H9 (cell line): ENCODE results near the gene TGFBI. TPM values are rescaled to one million over a fixed set of nuclear protein-coding genes. Genes with fewer than 3 reads are reported as not detected.
A peak's percentile ranks its signal among the peaks of the same experiment; 100 is the strongest.

Source experiments
- DNase-seq: peaks from one replicate; pipeline ENCODE4 v3.0.0-alpha.2; 2017
- H2AFZ ChIP-seq: one replicate; pipeline ENCODE4 v1.6.1; 2013; ENCODE audit warnings: mild to moderate bottlenecking, low read length, control low read depth, moderate library complexity
- H2AK5ac ChIP-seq: 2 replicates; pipeline ENCODE4 v1.6.1; 2013; ENCODE audit warnings: low read length, control low read depth, mixed read lengths; ENCODE audit not compliant: insufficient read length
- H2BK120ac ChIP-seq: one replicate; pipeline ENCODE4 v1.6.1; 2013; ENCODE audit warnings: low read depth, mild to moderate bottlenecking, low read length, control low read depth, inconsistent platforms; ENCODE audit not compliant: poor library complexity, severe bottlenecking
- H2BK12ac ChIP-seq: 2 replicates; pipeline ENCODE4 v1.6.1; 2013; ENCODE audit warnings: low read length, control low read depth, mixed read lengths, low read depth; ENCODE audit not compliant: insufficient read length
- H2BK15ac ChIP-seq: 2 replicates; pipeline ENCODE4 v1.6.1; 2013; ENCODE audit warnings: low read depth, low read length, control low read depth
- H2BK20ac ChIP-seq: one replicate; pipeline ENCODE4 v1.6.1; 2013; ENCODE audit warnings: low read depth, mild to moderate bottlenecking, low read length, control low read depth, inconsistent platforms; ENCODE audit not compliant: poor library complexity, severe bottlenecking
- H2BK5ac ChIP-seq: 2 replicates; pipeline ENCODE4 v1.6.1; 2013; ENCODE audit warnings: low read length, control low read depth, mixed read lengths; ENCODE audit not compliant: insufficient read length
- H3K14ac ChIP-seq: 2 replicates; pipeline ENCODE4 v1.6.1; 2013; ENCODE audit warnings: low read length, control low read depth; ENCODE audit not compliant: insufficient read depth
- H3K18ac ChIP-seq: 2 replicates; pipeline ENCODE4 v1.6.1; 2013; ENCODE audit warnings: low read depth, mild to moderate bottlenecking, mixed read lengths, low read length, control low read depth; ENCODE audit not compliant: insufficient read length
- H3K23ac ChIP-seq: 2 replicates; pipeline ENCODE4 v1.6.1; 2013; ENCODE audit warnings: low read length, control low read depth, mixed read lengths, low read depth; ENCODE audit not compliant: insufficient read length
- H3K23me2 ChIP-seq: 2 replicates; pipeline ENCODE4 v1.6.1; 2013; ENCODE audit warnings: low read depth, mild to moderate bottlenecking, mixed read lengths, low read length, control low read depth; ENCODE audit not compliant: insufficient read length, poor library complexity, severe bottlenecking
- H3K27ac ChIP-seq: 2 replicates; pipeline ENCODE4 v1.5.1; 2013; ENCODE audit warnings: low read length, control low read depth, mixed read lengths, low read depth; ENCODE audit not compliant: insufficient read length
- H3K27me3 ChIP-seq: 2 replicates; pipeline ENCODE4 v1.6.1; 2013; ENCODE audit warnings: low read length, control low read depth, inconsistent platforms; ENCODE audit not compliant: insufficient read depth
- H3K4ac ChIP-seq: 2 replicates; pipeline ENCODE4 v1.6.1; 2013; ENCODE audit warnings: low read depth, mild to moderate bottlenecking, control low read depth, inconsistent platforms, low read length, moderate library complexity
- H3K4me1 ChIP-seq: 2 replicates; pipeline ENCODE4 v1.6.1; 2013; ENCODE audit warnings: low read length, control low read depth, inconsistent platforms; ENCODE audit not compliant: insufficient read depth
- H3K4me2 ChIP-seq: 2 replicates; pipeline ENCODE4 v1.6.1; 2013; ENCODE audit warnings: low read length, control low read depth, mixed read lengths; ENCODE audit not compliant: insufficient read length, insufficient read depth
- H3K56ac ChIP-seq: 2 replicates; pipeline ENCODE4 v1.6.1; 2013; ENCODE audit warnings: low read depth, mild to moderate bottlenecking, mixed read lengths, low read length, control low read depth; ENCODE audit not compliant: insufficient read length
- H3K79me1 ChIP-seq: 2 replicates; pipeline ENCODE4 v1.6.1; 2013; ENCODE audit warnings: low read depth, mild to moderate bottlenecking, moderate library complexity, low read length, control low read depth, inconsistent platforms; ENCODE audit not compliant: insufficient read depth, poor library complexity, severe bottlenecking
- H3K79me2 ChIP-seq: 2 replicates; pipeline ENCODE4 v1.6.1; 2013; ENCODE audit warnings: low read length, control low read depth, inconsistent platforms; ENCODE audit not compliant: insufficient read depth
- H3K9ac ChIP-seq: 2 replicates; pipeline ENCODE4 v1.6.1; 2013; ENCODE audit warnings: low read length, control low read depth, mixed read lengths; ENCODE audit not compliant: insufficient read length; ENCODE audit errors: extremely low read depth
- H3K9me3 ChIP-seq: one replicate; pipeline ENCODE4 v1.6.1; 2013; ENCODE audit warnings: low read depth, low read length, inconsistent platforms; ENCODE audit not compliant: control insufficient read depth
- H3T11ph ChIP-seq: one replicate; pipeline ENCODE4 v1.6.1; 2013; ENCODE audit warnings: mild to moderate bottlenecking, low read length, control low read depth, inconsistent platforms
- H4K20me1 ChIP-seq: one replicate; pipeline ENCODE4 v1.6.1; 2013; ENCODE audit not compliant: control insufficient read depth, insufficient read length, insufficient read depth
- H4K5ac ChIP-seq: 2 replicates; pipeline ENCODE4 v1.6.1; 2013; ENCODE audit warnings: low read depth, mild to moderate bottlenecking, mixed read lengths, low read length, control low read depth; ENCODE audit not compliant: insufficient read length
- H4K8ac ChIP-seq: replicated peaks from 2 replicates; pipeline ENCODE4 v1.6.1; 2013; ENCODE audit warnings: low read length, control low read depth, mixed read lengths, low read depth; ENCODE audit not compliant: insufficient read length
- H4K91ac ChIP-seq: 2 replicates; pipeline ENCODE4 v1.6.1; 2013; ENCODE audit warnings: low read depth, mild to moderate bottlenecking, moderate library complexity, mixed read lengths, low read length, control low read depth; ENCODE audit not compliant: insufficient read length
- H3K27ac Mint-ChIP-seq, 3 experiments: 2 replicates in 2 of 3; 3 replicates in 1 of 3; pipeline ENCODE4 v1.8.0; 2020 to 2021; ENCODE audit warnings: mixed read lengths in 3 of 3, mild to moderate bottlenecking in 1 of 3, moderate library complexity in 1 of 3
- H3K27me3 Mint-ChIP-seq: 2 replicates; pipeline ENCODE4 v1.8.0; 2021; ENCODE audit warnings: low read depth, mild to moderate bottlenecking, moderate library complexity, mixed read lengths
- H3K36me3 Mint-ChIP-seq, 3 experiments: 2 replicates in 2 of 3; 3 replicates in 1 of 3; pipeline ENCODE4 v1.8.0; 2020 to 2021; ENCODE audit warnings: low read depth in 3 of 3, mixed read lengths in 3 of 3; ENCODE audit not compliant: insufficient read depth in 1 of 3
- H3K4me1 Mint-ChIP-seq, 2 experiments: 2 replicates each; pipeline ENCODE4 v1.8.0; 2020; ENCODE audit warnings: mixed read lengths in 2 of 2
- H3K4me3 Mint-ChIP-seq, 2 experiments: 2 replicates in 1 of 2; 3 replicates in 1 of 2; pipeline ENCODE4 v1.8.0; 2020 to 2021; ENCODE audit warnings: mild to moderate bottlenecking in 2 of 2, mixed read lengths in 2 of 2, moderate library complexity in 1 of 2
- H3K9me3 Mint-ChIP-seq, 2 experiments: 2 replicates in 1 of 2; 3 replicates in 1 of 2; pipeline ENCODE4 v1.8.0; 2020; ENCODE audit warnings: mild to moderate bottlenecking in 2 of 2, mixed read lengths in 2 of 2, moderate library complexity in 1 of 2
- WGBS: extraction: QIAGEN DNeasy Blood & Tissue Kit; methylation state at CpG from one replicate; pipeline ENCODE4 v1.1.7; 2013; ENCODE audit warnings: missing lambda C conversion rate, low lambda C conversion rate, mixed read lengths; ENCODE audit not compliant: insufficient read length; ENCODE audit errors: extremely low coverage; 5-methylcytosine and 5-hydroxymethylcytosine counted together
- total RNA-seq: library from RNA; stranded (reverse); gene quantifications from 2 replicates; pipeline ENCODE4 v1.2.1, GENCODE V29; 2021
- TF ChIP-seq, protein P1 (sequence below): fragments of 200-600 bp; sonication (generic); conservative IDR thresholded peaks from 3 replicates; pipeline ENCODE4 v1.8.0; 2021; ENCODE audit warnings: antibody characterized with exemption, mild to moderate bottlenecking

TGFBI gene
- total RNA-seq, 1 experiment from 2014 or later, result 4.7 TPM

- peak overlapping the region in 1 of 3 experiments; percentile 32; a peak in 1 of 7 replicates for H3K27ac Mint-ChIP-seq
- H4K8ac ChIP-seq, result no peak overlapping the region
- TF ChIP-seq, protein P1, sequence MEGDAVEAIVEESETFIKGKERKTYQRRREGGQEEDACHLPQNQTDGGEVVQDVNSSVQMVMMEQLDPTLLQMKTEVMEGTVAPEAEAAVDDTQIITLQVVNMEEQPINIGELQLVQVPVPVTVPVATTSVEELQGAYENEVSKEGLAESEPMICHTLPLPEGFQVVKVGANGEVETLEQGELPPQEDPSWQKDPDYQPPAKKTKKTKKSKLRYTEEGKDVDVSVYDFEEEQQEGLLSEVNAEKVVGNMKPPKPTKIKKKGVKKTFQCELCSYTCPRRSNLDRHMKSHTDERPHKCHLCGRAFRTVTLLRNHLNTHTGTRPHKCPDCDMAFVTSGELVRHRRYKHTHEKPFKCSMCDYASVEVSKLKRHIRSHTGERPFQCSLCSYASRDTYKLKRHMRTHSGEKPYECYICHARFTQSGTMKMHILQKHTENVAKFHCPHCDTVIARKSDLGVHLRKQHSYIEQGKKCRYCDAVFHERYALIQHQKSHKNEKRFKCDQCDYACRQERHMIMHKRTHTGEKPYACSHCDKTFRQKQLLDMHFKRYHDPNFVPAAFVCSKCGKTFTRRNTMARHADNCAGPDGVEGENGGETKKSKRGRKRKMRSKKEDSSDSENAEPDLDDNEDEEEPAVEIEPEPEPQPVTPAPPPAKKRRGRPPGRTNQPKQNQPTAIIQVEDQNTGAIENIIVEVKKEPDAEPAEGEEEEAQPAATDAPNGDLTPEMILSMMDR, result no peak
- H2BK5ac ChIP-seq, result no peak overlapping the region
- no CpG with 5 or more reads among the region's 5 CpGs for WGBS
- no peak overlapping the region for H3K27ac ChIP-seq
- no peak overlapping the region for H3K9ac ChIP-seq
- peaks cover 18 to 22% of the 10 kb centered on the region in 2 experiments for H3K4me1 Mint-ChIP-seq
- H3K27me3 ChIP-seq, result no peaks in the 10 kb centered on the region
- no peak overlapping the region for H2BK15ac ChIP-seq
- H4K20me1 ChIP-seq, result no peaks in the 10 kb centered on the region
- no peaks in the 10 kb centered on the region for H3K79me1 ChIP-seq
- no peak overlapping the region for H2AFZ ChIP-seq
- H2BK20ac ChIP-seq, result no peak overlapping the region
- H3K27me3 Mint-ChIP-seq, result peaks cover 4% of the 10 kb centered on the region
- H3K56ac ChIP-seq, result no peak overlapping the region
- DNase-seq, result no peak
- no peak overlapping the region for H2AK5ac ChIP-seq
- H3K23ac ChIP-seq, result no peak overlapping the region
- H2BK12ac ChIP-seq, result no peak overlapping the region
- H3K23me2 ChIP-seq, result no peaks in the 10 kb centered on the region
- no peak overlapping the region for H4K5ac ChIP-seq
- H3K14ac ChIP-seq, result no peak overlapping the region
- peaks cover 3% of the 10 kb centered on the region; the same call in 1 of the 2 replicates for H3K4me1 ChIP-seq
- no peaks in the 10 kb centered on the region for H3K36me3 Mint-ChIP-seq
- no peaks in the 10 kb centered on the region; a peak in 1 of 5 replicates for H3K9me3 Mint-ChIP-seq
- no peak overlapping the region for H3K4me3 Mint-ChIP-seq
- no peaks in the 10 kb centered on the region for H3K79me2 ChIP-seq
- H3K4ac ChIP-seq, result no peak overlapping the region
- H4K91ac ChIP-seq, result no peak overlapping the region
- no peak overlapping the region for H3T11ph ChIP-seq
- no peaks in the 10 kb centered on the region for H3K9me3 ChIP-seq
- no peak overlapping the region for H2BK120ac ChIP-seq
- H3K4me2 ChIP-seq, result no peak overlapping the region
- no peak overlapping the region for H3K18ac ChIP-seq
Observed at GRCh38 chr5:136109453-136110135, 80.8 kb downstream of the TGFBI start.

Other genes starting within 250 kb of the TGFBI start
- gene SLC25A48, start 194.3 kb upstream of the TGFBI start, total RNA-seq, result 0.46 and 0.66 TPM in 2 replicates
- not detected in 2 replicates for gene IL9, start 133.1 kb upstream of the TGFBI start, total RNA-seq
- gene LECT2, start 74.0 kb upstream of the TGFBI start, total RNA-seq, result not detected in 2 replicates
- gene SMAD5, start 103.9 kb downstream of the TGFBI start, total RNA-seq, result 58.3 and 69.3 TPM in 2 replicates
- 0.13 TPM in 1 of 2 replicates, not detected in the other for gene SMIM32, start 164.2 kb downstream of the TGFBI start, total RNA-seq